ENCODE measurements around the gene DYNC1LI2.

GRCh38 chr16:66713076-66713475 lies 38.3 kb downstream of the DYNC1LI2 start:
- no peak for TF ChIP-seq POLR2A (IDR thresholded peaks at IDR 0.05)
- no peak for TF ChIP-seq CTCF (IDR thresholded peaks at IDR 0.05)
